Aorta (tissue), 5 donors: ENCODE measurements around the gene PRPF38A. TPM values are rescaled to one million over a fixed set of nuclear protein-coding genes. Genes with fewer than 3 reads are reported as not detected.

Source experiments
- ATAC-seq: fragments of 200-7000 bp; cut with Tn5 transposase; one replicate; pipeline ENCODE4 v1.9.1; 2022; ENCODE audit warnings: moderate library complexity; ENCODE audit not compliant: low FRiP score
- DNase-seq, 2 donors: peaks; one replicate each; pipeline ENCODE4 v3.0.0-alpha.2; 2020
- H3K27ac ChIP-seq, 2 donors: one replicate each; pipeline ENCODE4 v1.5.1; 2013; ENCODE audit warnings: low read length in 2 of 2, mild to moderate bottlenecking in 2 of 2, moderate library complexity in 2 of 2, control low read depth in 1 of 2, inconsistent platforms in 1 of 2, low read depth in 1 of 2
- H3K27me3 ChIP-seq, 2 donors: one replicate each; pipeline ENCODE4 v1.6.1; 2013; ENCODE audit warnings: control low read depth in 1 of 2, low read length in 1 of 2, mild to moderate bottlenecking in 1 of 2, moderate library complexity in 1 of 2; ENCODE audit not compliant: insufficient read depth in 2 of 2, control insufficient read depth in 1 of 2
- H3K36me3 ChIP-seq, 2 donors: one replicate each; pipeline ENCODE4 v1.6.1; 2013; ENCODE audit warnings: control low read depth in 1 of 2, low read length in 1 of 2, mild to moderate bottlenecking in 1 of 2; ENCODE audit not compliant: insufficient read depth in 2 of 2, control insufficient read depth in 1 of 2
- H3K4me1 ChIP-seq, 2 donors: one replicate each; pipeline ENCODE4 v1.6.1; 2013; ENCODE audit warnings: low read length in 2 of 2, control low read depth in 1 of 2, mild to moderate bottlenecking in 1 of 2, moderate library complexity in 1 of 2; ENCODE audit not compliant: insufficient read depth in 2 of 2, control insufficient read depth in 1 of 2
- H3K4me3 ChIP-seq, 2 donors: one replicate each; pipeline ENCODE4 v1.5.1; 2013; ENCODE audit warnings: low read length in 2 of 2, control low read depth in 1 of 2, mild to moderate bottlenecking in 1 of 2
- H3K9me3 ChIP-seq: one replicate; pipeline ENCODE4 v1.6.1; 2013; ENCODE audit warnings: mild to moderate bottlenecking, low read length; ENCODE audit not compliant: control insufficient read depth
- WGBS, 2 donors: extraction: QIAGEN DNeasy Blood & Tissue Kit; methylation state at CpG; one replicate each; pipeline ENCODE4 v1.1.7; 2013; 5-methylcytosine and 5-hydroxymethylcytosine counted together
- intact Hi-C, 2 donors: fragments of 100-400 bp; cut with DNase I; formaldehyde crosslinking; loops; one replicate each; pipeline versions ENCODE4 v1.14.2 to v1.15.0; 2022
- long read RNA-seq, 2 donors: library from polyadenylated mRNA; unstranded; transcript quantifications; one replicate each; pipeline ENCODE4 v2.0.0, GENCODE V29; 2020 to 2021
- polyA plus RNA-seq, 2 donors: library from polyadenylated mRNA; stranded (reverse); fragments of 200-250 nt; gene quantifications; one replicate each; pipeline ENCODE4 v1.2.3, GENCODE V29; 2013
- total RNA-seq, 2 donors: library from RNA; stranded (reverse); fragmentation: NEBNext Ultra II Directional; extraction: Animal tissue kit (Norgen Biotek cat#: 25700); gene quantifications; one replicate each; pipeline ENCODE4 v1.2.1, GENCODE V29; 2021
- donor health status: healthy with polysubstance abuse.
- donor health status: Bipolar disorder and iron deficiency.
- donor health status: DM: no; HTN: no; CAD: no.
- donor health status: DM: no; HTN: no; CAD: no.
- donor health status: DM: yes; HTN: yes; CAD: no.

PRPF38A gene, protein sequence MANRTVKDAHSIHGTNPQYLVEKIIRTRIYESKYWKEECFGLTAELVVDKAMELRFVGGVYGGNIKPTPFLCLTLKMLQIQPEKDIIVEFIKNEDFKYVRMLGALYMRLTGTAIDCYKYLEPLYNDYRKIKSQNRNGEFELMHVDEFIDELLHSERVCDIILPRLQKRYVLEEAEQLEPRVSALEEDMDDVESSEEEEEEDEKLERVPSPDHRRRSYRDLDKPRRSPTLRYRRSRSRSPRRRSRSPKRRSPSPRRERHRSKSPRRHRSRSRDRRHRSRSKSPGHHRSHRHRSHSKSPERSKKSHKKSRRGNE
- total RNA-seq (10 to 100 TPM; 34.7 to 36.2 TPM), polyA plus RNA-seq (10 to 100 TPM; 15.2 to 20.7 TPM)
- long read RNA-seq, donor 1, full-length matches to known transcripts: 75 of 94 reads
- long read RNA-seq, donor 1, partial matches to known transcripts: 14 of 94 reads
- long read RNA-seq, donor 1, other reads (novel, unspliced or antisense): 5 of 94 reads
- long read RNA-seq, donor 2, full-length matches to known transcripts: 7 of 21 reads
- long read RNA-seq, donor 2, partial matches to known transcripts: 10 of 21 reads
- long read RNA-seq, donor 2, other reads (novel, unspliced or antisense): 4 of 21 reads

DNA sequence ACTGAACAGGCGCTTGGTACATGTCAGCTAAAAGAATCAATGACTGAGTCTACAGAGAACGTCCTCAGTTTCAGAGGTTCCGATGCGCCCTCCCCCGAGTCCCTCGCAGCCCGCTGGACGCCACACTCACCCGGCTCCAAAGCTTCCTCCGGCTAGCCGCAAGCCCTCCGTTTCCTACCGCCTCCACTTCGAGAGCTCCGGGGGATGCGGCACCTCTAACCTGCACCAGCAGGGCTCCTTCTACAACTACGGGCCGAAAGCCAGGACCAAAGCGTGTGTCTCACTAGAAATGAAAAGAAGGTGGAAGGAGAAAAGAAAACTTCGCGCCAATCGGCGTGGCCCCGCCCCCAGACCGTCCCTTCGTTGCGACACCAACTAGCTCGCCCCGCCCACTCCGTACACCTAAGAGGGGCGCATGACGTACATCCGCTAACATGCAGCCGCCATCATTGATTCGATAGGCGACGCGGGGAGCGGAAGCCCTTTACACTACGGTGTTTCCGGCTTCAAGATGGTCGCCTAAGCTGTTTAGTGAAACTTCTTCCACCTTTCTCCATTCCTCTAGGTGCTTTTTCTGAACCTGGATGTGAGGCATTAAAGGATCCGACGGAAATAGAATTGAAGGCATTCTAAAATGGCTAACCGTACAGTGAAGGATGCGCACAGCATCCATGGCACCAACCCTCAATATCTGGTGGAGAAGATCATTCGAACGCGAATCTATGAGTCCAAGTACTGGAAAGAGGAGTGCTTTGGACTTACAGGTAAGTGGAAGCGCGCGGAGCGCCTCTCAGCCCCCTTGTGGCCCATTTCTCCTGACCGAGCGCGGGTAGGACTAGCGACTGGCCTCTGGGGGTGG is at the start of gene PRPF38A, which contains the start of gene ORC1:
Gene PRPF38A (plus strand): TSS at position 487 of the 859 bp plus-strand sequence. CDS start 148 bp downstream, at position 635.
Gene ORC1 (minus strand): TSS at position 308 of the 859 bp plus-strand sequence. CDS start 2,200 bp downstream, outside the sequence.
- WGBS, 2 donors: 0% methylated on average over 57 of the region's 57 CpGs
- peak; percentile 100 for ATAC-seq
- no peaks in the 10 kb centered on the region for H3K27me3 ChIP-seq
- peaks cover 0 to 2% of the 10 kb centered on the region in 2 donors for H3K4me1 ChIP-seq
- DNase-seq: peak; percentile 98 to 99
- no peaks in the 10 kb centered on the region for H3K9me3 ChIP-seq
- peak within 1 kb of the TSS in 1 of 2 donors; percentile 91 for H3K27ac ChIP-seq
- peak within 1 kb of the TSS; percentile 90 to 98 for H3K4me3 ChIP-seq
- intact Hi-C loops: loop anchor here in 1 of 2 donors (2.0 to 10.0 kb wide), 2 partner anchors 38 to 260 kb away; partner anchors contain the start of genes CC2D1B and ZFYVE9
- peaks cover 0 to 5% of the 10 kb centered on the region in 2 donors for H3K36me3 ChIP-seq

DNA sequence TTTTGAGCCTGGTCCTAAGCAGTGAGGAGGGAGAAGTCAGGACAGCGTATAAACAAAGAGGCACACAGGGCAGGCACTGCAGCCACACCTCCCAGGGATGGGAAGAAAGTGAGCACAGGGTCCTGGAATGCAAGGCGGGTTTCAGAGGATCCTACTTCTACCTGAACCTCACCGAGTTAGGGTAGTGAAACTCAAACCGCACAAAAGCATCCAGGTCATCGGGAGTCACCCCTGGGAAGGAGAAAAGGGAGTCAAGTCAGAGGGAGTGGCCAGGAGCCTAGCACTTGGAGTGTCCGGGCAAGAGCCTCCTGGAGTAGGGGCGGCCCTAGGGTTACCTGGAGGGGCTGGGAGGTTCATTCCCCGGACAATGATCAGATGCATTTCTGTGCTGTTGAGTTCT is 49.0 kb upstream of the PRPF38A start:
- Histone ChIP-seq H3K9me3 (no peaks in the 10 kb centered on the region), H3K36me3 (peaks cover 10 to 29% of the 10 kb centered on the region in 2 donors), H3K27me3 (no peaks in the 10 kb centered on the region), H3K27ac (no peak overlapping the region), H3K4me1 (no peaks in the 10 kb centered on the region), H3K4me3 (no peak overlapping the region)
- no peak for ATAC-seq
- intact Hi-C loops: no loop called here
- WGBS, 2 donors: 90 to 92% methylated on average over 8 of the region's 8 CpGs
- no peak for DNase-seq

DNA sequence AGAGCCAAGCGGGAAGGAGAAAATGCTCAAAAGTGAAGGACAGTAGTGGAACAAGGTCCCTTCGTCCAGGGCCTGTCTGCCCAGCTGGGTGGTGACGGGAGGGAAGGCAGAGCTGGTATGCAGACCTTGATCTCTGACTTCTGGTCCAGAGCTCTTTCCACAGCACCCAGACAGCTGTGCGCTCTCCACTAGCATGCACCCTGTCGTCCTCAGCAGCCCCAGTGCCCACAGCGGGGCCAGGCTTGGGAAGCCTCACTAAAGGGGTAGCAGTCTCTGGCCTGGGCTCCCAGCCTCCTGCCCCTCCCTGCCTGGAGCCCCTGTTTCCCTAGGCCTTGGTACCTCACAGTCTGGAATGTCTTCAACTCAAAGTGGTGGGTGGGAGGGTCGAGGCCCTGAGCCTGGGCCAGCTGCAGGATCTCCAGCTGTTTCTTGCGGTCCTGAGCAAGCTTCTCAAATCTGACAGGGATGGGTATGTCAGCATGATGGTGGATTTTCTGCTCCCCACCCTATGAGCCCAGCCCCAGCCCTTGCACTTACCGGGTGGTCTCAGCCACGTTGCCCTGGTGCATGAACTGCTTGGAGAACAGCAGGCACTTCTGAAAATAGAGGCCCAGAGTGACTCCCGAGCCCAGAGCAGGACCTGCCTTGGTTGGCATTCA is 48.4 kb upstream of the PRPF38A start:
- Histone ChIP-seq H3K4me1 (no peaks in the 10 kb centered on the region), H3K27ac (no peak overlapping the region), H3K9me3 (no peaks in the 10 kb centered on the region), H3K27me3 (no peaks in the 10 kb centered on the region), H3K4me3 (no peak overlapping the region), H3K36me3 (peaks cover 10 to 31% of the 10 kb centered on the region in 2 donors)
- no peak for ATAC-seq
- no peak for DNase-seq
- WGBS, 2 donors: 85 to 88% methylated on average over 11 of the region's 11 CpGs
- intact Hi-C loops: no loop called here

DNA sequence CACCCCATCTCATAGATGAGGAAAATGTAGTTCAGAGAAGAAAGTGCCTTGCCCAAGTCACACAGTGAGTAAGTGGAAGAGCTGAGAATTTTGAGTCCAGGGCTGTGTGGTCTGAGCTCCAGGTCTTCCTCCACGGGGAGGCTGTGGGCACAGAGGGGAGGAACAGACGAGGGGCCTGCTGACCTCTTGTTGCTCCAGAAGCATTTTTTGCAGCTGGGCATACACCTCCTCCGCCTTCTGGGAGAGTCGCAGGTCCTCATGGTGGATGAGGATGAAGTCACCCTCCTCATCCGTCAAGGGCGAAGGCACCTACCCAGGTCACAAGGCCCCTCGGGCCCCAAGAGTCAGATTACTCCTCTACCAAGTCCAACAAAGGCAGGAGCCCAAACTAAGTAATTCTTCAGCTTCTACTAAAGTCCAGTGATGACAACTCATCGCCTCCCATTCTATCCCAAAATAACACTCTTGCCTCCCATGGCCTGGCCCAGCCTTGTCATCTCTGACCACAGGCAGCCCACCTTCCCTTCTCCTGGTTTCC is 47.5 kb upstream of the PRPF38A start:
- no peak overlapping the region for H3K4me3 ChIP-seq
- 85 to 88% methylated on average over 8 of the region's 8 CpGs for WGBS, 2 donors
- intact Hi-C loops: no loop called here
- peaks cover 10 to 34% of the 10 kb centered on the region in 2 donors for H3K36me3 ChIP-seq
- no peaks in the 10 kb centered on the region for H3K9me3 ChIP-seq
- no peaks in the 10 kb centered on the region for H3K27me3 ChIP-seq
- H3K4me1 ChIP-seq: no peaks in the 10 kb centered on the region
- no peak for DNase-seq
- H3K27ac ChIP-seq: no peak overlapping the region
- no peak for ATAC-seq

DNA sequence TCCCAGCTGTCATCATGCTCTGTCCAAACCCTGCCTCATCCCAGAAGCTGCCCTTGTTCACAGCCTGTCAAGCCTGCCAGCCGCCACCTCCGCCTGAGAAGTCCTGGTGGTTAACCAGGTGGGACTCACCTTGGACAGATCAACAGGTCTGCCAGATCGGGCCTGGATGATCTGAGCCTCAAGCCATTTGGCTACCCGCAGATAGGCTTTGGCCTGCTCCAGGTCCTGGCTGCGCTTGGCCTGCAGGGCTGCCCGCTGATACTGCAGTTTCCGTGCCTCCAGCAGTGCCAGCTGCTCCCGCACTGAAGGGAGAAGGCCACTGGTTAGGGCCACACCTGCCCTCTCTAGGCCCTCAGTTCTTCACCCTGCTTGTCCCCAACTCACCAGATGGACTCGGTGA is 47.0 kb upstream of the PRPF38A start:
- DNase-seq: no peak
- intact Hi-C loops: no loop called here
- ATAC-seq: no peak
- Histone ChIP-seq H3K27ac (no peak overlapping the region), H3K36me3 (peaks cover 10 to 34% of the 10 kb centered on the region in 2 donors), H3K4me3 (no peak overlapping the region), H3K27me3 (no peaks in the 10 kb centered on the region), H3K9me3 (no peaks in the 10 kb centered on the region), H3K4me1 (no peaks in the 10 kb centered on the region)
- WGBS, 2 donors: 93 to 94% methylated on average over 8 to 9 of the region's 9 CpGs

DNA sequence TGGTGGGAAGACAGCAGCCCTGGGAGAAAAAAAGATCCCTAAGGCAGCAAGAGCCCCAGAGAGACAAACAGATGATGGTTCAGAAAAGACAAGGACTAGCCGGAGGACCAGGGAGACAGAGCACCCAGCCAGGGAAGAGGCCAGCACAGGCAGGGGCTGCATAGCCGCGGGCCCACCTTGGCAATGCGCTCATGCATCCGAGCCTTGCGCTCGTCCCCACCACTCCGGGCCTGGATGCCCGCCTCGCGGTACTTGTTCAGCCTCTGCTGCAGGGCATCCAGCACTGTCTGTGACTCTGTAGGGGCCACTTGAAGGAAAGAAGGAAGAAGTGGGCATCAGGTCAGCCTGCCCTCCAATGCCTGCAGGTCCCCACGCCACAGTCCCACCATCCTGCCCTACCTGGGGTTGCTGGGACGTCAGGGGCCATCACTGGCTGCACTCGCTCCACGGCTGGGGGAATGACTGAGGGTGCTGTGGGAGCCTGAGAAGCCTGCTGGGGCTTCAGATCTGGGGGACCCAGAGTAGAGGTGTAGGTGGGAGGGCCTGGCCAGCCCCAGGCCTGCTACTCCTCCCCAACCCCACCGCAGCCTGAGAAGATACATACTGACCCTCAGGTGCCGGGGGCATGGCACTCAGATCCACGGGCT is 45.4 kb upstream of the PRPF38A start:
- DNase-seq (no peak), ATAC-seq (no peak)
- Histone ChIP-seq H3K27ac (no peak overlapping the region), H3K4me3 (no peak overlapping the region), H3K27me3 (no peaks in the 10 kb centered on the region), H3K9me3 (no peaks in the 10 kb centered on the region), H3K4me1 (no peaks in the 10 kb centered on the region), H3K36me3 (peaks cover 7 to 30% of the 10 kb centered on the region in 2 donors)
- intact Hi-C loops: no loop called here
- WGBS, 2 donors: 93 to 95% methylated on average over 18 of the region's 18 CpGs

DNA sequence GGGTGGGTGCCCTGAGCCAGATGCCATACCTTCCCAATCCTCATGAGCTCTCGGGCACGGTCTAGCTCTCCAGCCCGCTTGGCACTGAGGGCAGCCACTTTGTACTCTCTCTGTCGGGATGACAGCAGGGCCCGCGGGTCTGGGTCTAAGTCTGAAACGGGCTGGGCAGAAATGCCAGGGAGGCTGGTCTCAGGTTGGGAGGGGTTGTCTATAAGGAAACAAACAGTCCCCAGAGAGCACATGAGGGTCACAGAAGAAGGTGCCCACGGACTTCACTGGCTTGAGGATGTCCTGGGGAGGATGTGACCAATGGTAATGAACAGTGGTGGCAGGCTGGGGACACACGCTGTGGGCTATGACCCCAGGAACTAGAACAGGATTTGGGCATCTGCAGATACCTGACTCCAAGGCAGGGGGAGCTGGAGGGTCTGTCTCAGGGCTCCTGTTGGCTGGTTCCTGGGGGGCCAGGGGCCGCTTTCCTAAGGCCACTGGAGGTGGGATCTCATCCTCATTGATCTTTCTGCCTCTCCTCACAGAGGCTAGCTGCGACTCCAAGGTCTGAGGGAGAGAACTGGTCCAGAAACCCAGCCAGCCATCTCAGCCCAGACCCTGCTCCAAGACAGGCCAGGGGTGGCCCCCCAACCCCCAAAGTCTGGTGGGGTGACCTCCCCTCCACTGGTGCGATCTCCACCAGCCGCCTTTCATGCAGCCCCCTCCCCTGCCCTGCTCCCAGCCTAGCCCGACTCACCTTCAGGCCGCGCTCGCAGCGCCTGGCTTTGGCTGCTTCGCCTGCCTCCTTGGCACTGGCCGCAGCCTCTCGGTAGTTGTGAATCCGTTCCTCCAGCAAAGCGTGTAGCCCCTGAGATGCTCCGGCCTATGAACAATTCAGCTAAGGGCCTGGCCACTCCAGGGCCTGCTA is 44.5 kb upstream of the PRPF38A start:
- H3K36me3 ChIP-seq: peaks cover 7 to 27% of the 10 kb centered on the region in 2 donors
- H3K4me3 ChIP-seq: no peak overlapping the region
- H3K4me1 ChIP-seq: peaks cover 0 to 4% of the 10 kb centered on the region in 2 donors
- no peak overlapping the region for H3K27ac ChIP-seq
- intact Hi-C loops: no loop called here
- 91 to 92% methylated on average over 24 of the region's 24 CpGs for WGBS, 2 donors
- DNase-seq (no peak), ATAC-seq (no peak)
- no peaks in the 10 kb centered on the region for H3K9me3 ChIP-seq
- no peaks in the 10 kb centered on the region for H3K27me3 ChIP-seq
